Measurements from ENCODE around the gene LPAR1.

GRCh38 chr9:111068383-111068730 is 30.1 kb upstream of the LPAR1 start:
- TF ChIP-seq FOXM1 (IDR thresholded peaks at IDR 0.05; ENCODE audit: borderline replicate concordance): no peak
- TF ChIP-seq BHLHE40 (IDR thresholded peaks at IDR 0.05; ENCODE audit: borderline replicate concordance): no peak
- TF ChIP-seq ELF4 (IDR thresholded peaks at IDR 0.05): no peak
- no peak for TF ChIP-seq FOXA1 (IDR thresholded peaks at IDR 0.05)
- TF ChIP-seq FOXK2 (IDR thresholded peaks at IDR 0.05): no peak
- TF ChIP-seq ZNF384 (IDR thresholded peaks at IDR 0.05): no peak
- TF ChIP-seq SP1 (IDR thresholded peaks at IDR 0.05): no peak
- no peak for TF ChIP-seq ARNT (IDR thresholded peaks at IDR 0.05)
